Subcutaneous adipose tissue (tissue), 4 donors: Measurements from ENCODE around the gene WDR7. TPM values are rescaled to one million over a fixed set of nuclear protein-coding genes. Genes with fewer than 3 reads are reported as not detected.

ENCODE experiments used
- total RNA-seq, 4 donors: library from RNA; depleted of rRNA; stranded (reverse); fragments of >200 nt; gene quantifications; one replicate each; pipeline ENCODE4 v1.1.0, GENCODE V29; 2016
- TF ChIP-seq, protein P1 (sequence below): fragments of 450-650 bp; IDR thresholded peaks from one replicate; pipeline ENCODE4 v1.5.1; 2016; ENCODE audit warnings: low read depth, mild to moderate bottlenecking, control low read depth, antibody characterized with exemption, moderate library complexity

The WDR7 gene
- total RNA-seq, 4 donors from 2014 or later = 28.7 to 46.1 (median 37.4) TPM

DNA sequence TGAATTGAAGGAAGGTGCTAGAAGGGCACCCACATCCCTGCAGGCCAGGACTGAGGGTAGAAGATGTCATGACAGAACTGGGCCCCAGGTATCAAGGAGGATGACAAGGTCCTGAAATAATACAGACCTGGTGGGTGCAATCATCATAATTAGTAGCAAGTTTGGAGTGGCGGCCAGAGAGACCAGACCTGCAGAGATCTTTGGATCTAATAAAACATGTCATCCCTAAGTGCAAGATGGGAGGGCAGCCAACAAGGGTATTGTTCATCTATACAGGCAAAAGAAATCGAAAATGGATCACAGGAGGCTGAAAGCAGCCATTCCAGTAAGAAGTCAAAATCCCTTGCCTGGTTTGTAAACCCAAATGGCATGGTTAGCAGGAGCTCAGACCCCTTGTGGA, 384.4 kb downstream of the WDR7 start:
- TF ChIP-seq, protein P1, sequence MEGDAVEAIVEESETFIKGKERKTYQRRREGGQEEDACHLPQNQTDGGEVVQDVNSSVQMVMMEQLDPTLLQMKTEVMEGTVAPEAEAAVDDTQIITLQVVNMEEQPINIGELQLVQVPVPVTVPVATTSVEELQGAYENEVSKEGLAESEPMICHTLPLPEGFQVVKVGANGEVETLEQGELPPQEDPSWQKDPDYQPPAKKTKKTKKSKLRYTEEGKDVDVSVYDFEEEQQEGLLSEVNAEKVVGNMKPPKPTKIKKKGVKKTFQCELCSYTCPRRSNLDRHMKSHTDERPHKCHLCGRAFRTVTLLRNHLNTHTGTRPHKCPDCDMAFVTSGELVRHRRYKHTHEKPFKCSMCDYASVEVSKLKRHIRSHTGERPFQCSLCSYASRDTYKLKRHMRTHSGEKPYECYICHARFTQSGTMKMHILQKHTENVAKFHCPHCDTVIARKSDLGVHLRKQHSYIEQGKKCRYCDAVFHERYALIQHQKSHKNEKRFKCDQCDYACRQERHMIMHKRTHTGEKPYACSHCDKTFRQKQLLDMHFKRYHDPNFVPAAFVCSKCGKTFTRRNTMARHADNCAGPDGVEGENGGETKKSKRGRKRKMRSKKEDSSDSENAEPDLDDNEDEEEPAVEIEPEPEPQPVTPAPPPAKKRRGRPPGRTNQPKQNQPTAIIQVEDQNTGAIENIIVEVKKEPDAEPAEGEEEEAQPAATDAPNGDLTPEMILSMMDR = no peak

DNA sequence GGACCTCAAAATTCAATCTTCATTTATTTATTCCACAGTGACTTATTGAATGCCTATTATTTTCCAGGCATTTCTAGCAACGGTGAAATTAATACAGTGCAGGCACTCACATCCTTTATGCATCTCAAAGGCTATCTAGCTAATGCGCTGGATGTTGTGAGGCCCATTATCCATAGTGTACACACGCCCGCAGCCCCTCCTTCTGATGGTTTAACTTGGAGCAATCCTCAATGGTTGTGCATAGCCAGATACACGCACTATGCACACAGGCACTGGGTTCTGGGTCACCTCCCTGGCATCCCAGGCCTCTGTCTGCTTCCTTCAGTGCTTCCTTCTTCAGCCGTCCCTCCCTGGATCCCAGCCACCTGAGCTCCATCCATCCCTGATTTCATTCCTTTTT, 387.2 kb downstream of the WDR7 start:
- TF ChIP-seq, protein P1 = no peak

DNA sequence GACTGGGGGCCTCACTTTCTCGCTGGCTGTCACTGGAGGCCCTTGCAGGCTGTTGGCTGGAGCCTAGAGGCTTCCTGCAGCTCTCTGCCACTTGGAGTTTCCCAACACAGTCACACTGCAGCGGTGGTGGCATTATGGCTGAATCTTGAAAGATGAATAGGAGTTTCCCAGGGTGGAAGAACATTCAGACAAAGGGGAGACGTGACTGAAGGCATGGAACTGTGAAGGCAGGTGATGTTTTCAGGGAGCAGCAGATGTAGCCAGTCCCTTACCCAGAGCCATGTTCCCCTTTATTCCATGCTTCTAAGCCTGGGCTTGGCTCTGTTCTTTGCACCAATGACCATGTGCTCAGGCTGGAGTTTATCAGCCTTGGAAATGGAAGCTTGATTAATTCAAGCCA, 389.0 kb downstream of the WDR7 start:
- TF ChIP-seq, protein P1 = no peak

DNA sequence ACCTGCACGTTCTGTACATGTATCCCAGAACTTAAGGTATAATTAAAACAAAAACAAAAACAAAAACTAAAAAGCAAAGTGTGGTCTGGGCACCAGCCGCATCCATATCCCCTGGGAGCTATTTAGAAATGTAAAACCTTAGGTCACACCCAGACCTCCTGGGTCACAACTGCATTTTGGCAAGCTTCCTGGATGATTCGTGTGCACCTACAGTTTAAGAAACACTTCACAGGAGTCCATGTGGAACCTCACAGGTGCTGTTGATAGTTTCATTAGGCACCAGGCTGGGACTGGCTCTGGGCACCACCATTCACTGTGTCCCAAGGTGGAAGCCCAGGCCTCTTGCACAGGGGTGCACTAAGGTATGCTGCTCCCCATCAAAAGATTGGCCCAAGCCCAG, 392.1 kb downstream of the WDR7 start:
- TF ChIP-seq, protein P1 = no peak

DNA sequence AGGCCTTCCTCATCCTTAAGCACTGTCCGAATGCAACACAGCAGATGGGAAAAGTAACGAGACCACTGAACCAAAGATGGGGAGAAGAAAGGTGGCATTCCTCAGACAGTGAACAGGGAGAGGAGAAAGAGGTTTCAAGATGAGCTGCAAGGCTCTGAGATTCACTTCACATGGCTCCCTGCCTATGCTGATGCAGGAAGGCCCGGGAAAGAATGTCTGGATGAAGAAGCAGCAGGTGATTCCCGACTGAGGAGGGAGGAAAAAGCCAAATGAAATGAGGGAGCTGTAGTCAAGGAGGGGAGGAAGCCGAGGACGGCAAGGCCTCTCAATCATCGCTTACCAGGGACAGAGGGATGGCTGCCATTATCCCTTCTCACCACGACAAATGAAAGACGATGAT, 397.2 kb downstream of the WDR7 start:
- TF ChIP-seq, protein P1 = no peak

DNA sequence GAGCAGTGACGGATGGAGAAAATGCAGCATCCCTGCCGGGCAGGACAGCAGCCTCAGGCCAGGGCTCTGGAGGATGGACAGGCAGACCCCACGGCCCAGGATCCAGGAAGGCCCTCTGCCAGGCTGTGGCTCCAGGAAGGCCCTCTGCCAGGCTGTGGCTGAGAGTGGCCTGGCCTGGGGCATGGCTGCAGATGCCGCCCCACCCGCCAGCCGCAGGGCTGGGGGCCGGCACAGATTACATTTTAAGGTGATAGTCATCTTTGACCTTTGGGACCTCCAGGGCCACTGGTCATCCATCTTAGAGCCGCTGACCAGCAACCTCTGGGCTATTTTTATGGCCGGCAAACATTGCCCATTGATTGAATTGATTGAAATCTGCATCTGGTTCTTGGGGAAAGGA, 397.7 kb downstream of the WDR7 start:
- TF ChIP-seq, protein P1 = no peak

DNA sequence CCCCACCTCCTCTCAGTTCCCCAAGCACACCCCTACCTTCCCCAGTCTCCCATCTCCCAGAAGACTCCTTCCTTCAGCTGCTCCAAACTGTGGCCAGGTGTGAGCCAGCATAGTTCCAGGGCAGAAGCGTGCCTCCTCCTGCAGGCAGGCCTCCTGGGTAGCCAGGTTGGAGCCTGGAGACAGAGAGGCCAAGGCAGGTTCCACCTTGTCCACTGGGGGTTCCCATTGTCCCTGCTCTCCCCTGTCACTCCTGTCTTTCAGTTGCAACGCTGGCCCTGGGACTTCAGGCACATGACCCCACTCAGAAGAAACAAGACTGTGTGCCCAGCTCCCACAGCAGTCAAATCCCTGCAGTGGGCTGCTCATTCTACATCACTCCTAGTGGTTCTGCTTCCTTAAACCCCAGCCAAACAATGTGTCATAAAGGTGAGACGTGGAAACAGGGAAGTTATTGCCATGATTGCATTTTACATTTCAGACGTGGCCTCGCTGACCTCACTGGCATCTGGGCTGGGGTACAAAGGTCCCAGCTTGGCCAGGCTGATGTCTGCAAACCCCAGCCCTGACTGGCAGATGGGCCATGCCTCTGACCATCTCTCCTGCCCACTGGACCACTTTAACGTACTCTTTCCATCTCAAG, 399.3 kb downstream of the WDR7 start:
- TF ChIP-seq, protein P1 = no peak
